Stomach (tissue), 9 donors: Measurements from ENCODE around the gene OR8D2. TPM values are rescaled to one million over a fixed set of nuclear protein-coding genes. Genes with fewer than 3 reads are reported as not detected.

Source experiments
- DNase-seq, 2 donors: peaks; one replicate each; pipeline versions ENCODE4 v3.0.0 to v3.0.0-alpha.2; 2013 to 2019
- H3K27ac ChIP-seq, 5 donors: fragments of 200-600 bp in 4 of 5; sonication (generic) in 4 of 5; one replicate each; pipeline ENCODE4 v1.5.1; 2013 to 2019; ENCODE audit warnings: mild to moderate bottlenecking in 1 of 5, moderate library complexity in 1 of 5
- H3K27me3 ChIP-seq, 3 donors: fragments of 200-600 bp; sonication (generic); one replicate each; pipeline ENCODE4 v1.5.1; 2017 to 2019; ENCODE audit warnings: mixed run types in 1 of 3
- H3K36me3 ChIP-seq, 4 donors: fragments of 200-600 bp; sonication (generic); 1 replicate in 3 of 4; 2 replicates in 1 of 4; pipeline ENCODE4 v1.5.1; 2016 to 2019
- H3K4me1 ChIP-seq, 4 donors: fragments of 200-600 bp; sonication (generic); one replicate each; pipeline ENCODE4 v1.5.1; 2016 to 2019
- H3K4me3 ChIP-seq, 4 donors: fragments of 200-600 bp; sonication (generic) in 3 of 4; one replicate each; pipeline ENCODE4 v1.5.1; 2016 to 2019; ENCODE audit warnings: mild to moderate bottlenecking in 1 of 4
- H3K9me3 ChIP-seq, 4 donors: fragments of 200-600 bp; sonication (generic); one replicate each; pipeline ENCODE4 v1.5.1; 2016 to 2019
- CTCF ChIP-seq, 7 experiments: fragments of 450-650 bp in 4 of 7; fragments of 200-600 bp in 3 of 7; sonication (generic) in 3 of 7; IDR thresholded peaks; one replicate each; pipeline ENCODE4 v1.5.1; 2016 to 2019; ENCODE audit warnings: antibody characterized with exemption in 7 of 7, control low read depth in 2 of 7, mild to moderate bottlenecking in 1 of 7
- EP300 ChIP-seq: sonication (generic); formaldehyde crosslinking; IDR thresholded peaks from one replicate; pipeline ENCODE4 v1.6.1; 2017; ENCODE audit warnings: antibody characterized with exemption
- POLR2A ChIP-seq, 4 donors: fragments of 450-650 bp; IDR thresholded peaks; one replicate each; pipeline ENCODE4 v1.6.1; 2016; ENCODE audit warnings: antibody characterized with exemption in 4 of 4, control low read depth in 2 of 4, mild to moderate bottlenecking in 1 of 4, moderate library complexity in 1 of 4
- POLR2AphosphoS5 ChIP-seq, 3 donors: sonication (generic); formaldehyde crosslinking; IDR thresholded peaks; one replicate each; pipeline ENCODE4 v1.6.1; 2016; ENCODE audit warnings: antibody characterized with exemption in 3 of 3
- WGBS, 5 donors: extraction: QIAGEN DNeasy Blood & Tissue Kit in 3 of 5; methylation state at CpG; one replicate each; pipeline versions ENCODE4 v1.1.5 to v1.1.7; 2013 to 2018; 5-methylcytosine and 5-hydroxymethylcytosine counted together
- intact Hi-C: fragments of 100-400 bp; cut with DNase I; formaldehyde crosslinking; loops from one replicate; pipeline ENCODE4 v1.15.1; 2023; ENCODE audit warnings: low total_unique reads
- polyA plus RNA-seq, 3 donors: library from polyadenylated mRNA; stranded (reverse); fragments of 200-250 nt; gene quantifications; one replicate each; pipeline ENCODE4 v1.2.3, GENCODE V29; 2013
- total RNA-seq, 5 donors: library from RNA; depleted of rRNA; stranded (reverse); fragments of >200 nt; gene quantifications; one replicate each; pipeline versions ENCODE4 v1.1.0 to v1.2.3, GENCODE V29; 2014 to 2016
- donor health status: healthy with polysubstance abuse.
- donor health status: Bipolar disorder and iron deficiency.
- donor health status: healthy.

Gene OR8D2
- total and polyA plus RNA-seq, 8 donors: not detected

GRCh38 chr11:124327775-124328174 lies 7.8 kb upstream of the OR8D2 start:
- Histone ChIP-seq H3K9me3 (no peaks in the 10 kb centered on the region), H3K4me1 (no peaks in the 10 kb centered on the region), H3K4me3 (no peak overlapping the region), H3K36me3 (no peaks in the 10 kb centered on the region), H3K27ac (no peak overlapping the region), H3K27me3 (no peaks in the 10 kb centered on the region)
- 84 to 95% (median 88%) methylated on average over 1 of the region's 1 CpG for WGBS, 5 donors
- intact Hi-C loops: no loop called here
- no peak for TF ChIP-seq CTCF (IDR thresholded peaks at IDR 0.05)
- TF ChIP-seq EP300: no peak
- TF ChIP-seq POLR2A (IDR thresholded peaks at IDR 0.05): no peak
- no peak for TF ChIP-seq POLR2AphosphoS5 (IDR thresholded peaks at IDR 0.05)
- DNase-seq: no peak

- no peak for DNase-seq
- Histone ChIP-seq H3K27ac (no peak overlapping the region), H3K9me3 (no peaks in the 10 kb centered on the region), H3K27me3 (no peaks in the 10 kb centered on the region), H3K4me3 (no peak overlapping the region), H3K4me1 (no peaks in the 10 kb centered on the region), H3K36me3 (no peaks in the 10 kb centered on the region)
- TF ChIP-seq CTCF (IDR thresholded peaks at IDR 0.05) (no peak), POLR2AphosphoS5 (IDR thresholded peaks at IDR 0.05) (no peak), POLR2A (IDR thresholded peaks at IDR 0.05) (no peak), EP300 (no peak)
- intact Hi-C loops: no loop called here
- 88 to 96% (median 91%) methylated on average over 1 of the region's 1 CpG for WGBS, 5 donors
Observed at GRCh38 chr11:124322356-124322755, 2.4 kb upstream of the OR8D2 start.

GRCh38 chr11:124315052-124315451 lies 4.9 kb downstream of the OR8D2 start:
- WGBS, 5 donors: 43 to 67% (median 60%) methylated on average over 3 of the region's 3 CpGs
- no peaks in the 10 kb centered on the region for H3K9me3 ChIP-seq
- H3K4me1 ChIP-seq: no peaks in the 10 kb centered on the region
- intact Hi-C loops: no loop called here
- no peak for DNase-seq
- H3K27ac ChIP-seq: no peak overlapping the region
- H3K4me3 ChIP-seq: no peak overlapping the region
- H3K36me3 ChIP-seq: no peaks in the 10 kb centered on the region
- TF ChIP-seq CTCF (IDR thresholded peaks at IDR 0.05): no peak
- no peak for TF ChIP-seq EP300
- no peak for TF ChIP-seq POLR2AphosphoS5 (IDR thresholded peaks at IDR 0.05)
- TF ChIP-seq POLR2A (IDR thresholded peaks at IDR 0.05): no peak
- no peaks in the 10 kb centered on the region for H3K27me3 ChIP-seq

- no peaks in the 10 kb centered on the region for H3K9me3 ChIP-seq
- H3K4me3 ChIP-seq: no peak within 1 kb of the TSS
- DNase-seq: no peak
- H3K27me3 ChIP-seq: no peaks in the 10 kb centered on the region
- no peak within 1 kb of the TSS for H3K27ac ChIP-seq
- no peaks in the 10 kb centered on the region for H3K36me3 ChIP-seq
- 80 to 92% (median 87%) methylated on average over 2 of the region's 2 CpGs for WGBS, 5 donors
- intact Hi-C loops: no loop called here
- TF ChIP-seq POLR2AphosphoS5 (IDR thresholded peaks at IDR 0.05) (no peak), EP300 (no peak)
- no peaks in the 10 kb centered on the region for H3K4me1 ChIP-seq
Observed at GRCh38 chr11:124313849-124314248, 6.1 kb downstream of the OR8D2 start, which contains the start of gene OR8D1. Gene OR8D1 (minus strand): TSS chr11:124313949. CDS start chr11:124310766, 3,183 bp downstream.

GRCh38 chr11:124313131-124313530 lies 6.9 kb downstream of the OR8D2 start:
- H3K4me1 ChIP-seq: no peaks in the 10 kb centered on the region
- TF ChIP-seq POLR2AphosphoS5 (IDR thresholded peaks at IDR 0.05) (no peak), EP300 (no peak), POLR2A (IDR thresholded peaks at IDR 0.05) (no peak), CTCF (IDR thresholded peaks at IDR 0.05) (no peak)
- H3K4me3 ChIP-seq: no peak overlapping the region
- H3K27ac ChIP-seq: no peak overlapping the region
- no peaks in the 10 kb centered on the region for H3K27me3 ChIP-seq
- H3K9me3 ChIP-seq: no peaks in the 10 kb centered on the region
- WGBS, 5 donors: 70 to 93% (median 89%) methylated on average over 4 of the region's 4 CpGs
- no peak for DNase-seq
- intact Hi-C loops: no loop called here
- no peaks in the 10 kb centered on the region for H3K36me3 ChIP-seq
